Loucy (cell line): ENCODE results near the gene IGFN1.

Source experiments
- CTCF ChIP-seq: fragments of 200-600 bp; sonication (generic); conservative IDR thresholded peaks from 2 replicates; pipeline ENCODE4 v1.5.1; 2014; ENCODE audit warnings: mild to moderate bottlenecking, antibody characterized with exemption, low read length
- EZH2phosphoT487 ChIP-seq: fragments of 200-600 bp; IDR thresholded peaks from 2 replicates; pipeline ENCODE4 v1.6.1; 2018; ENCODE audit warnings: antibody characterized with exemption, mild to moderate bottlenecking, moderate library complexity, borderline replicate concordance

- TF ChIP-seq CTCF: no peak
- TF ChIP-seq EZH2phosphoT487: no peak
Observed at GRCh38 chr1:201172999-201173610, 17.5 kb upstream of the IGFN1 start.
